ENCODE measurements around the gene AGXT.

DNA sequence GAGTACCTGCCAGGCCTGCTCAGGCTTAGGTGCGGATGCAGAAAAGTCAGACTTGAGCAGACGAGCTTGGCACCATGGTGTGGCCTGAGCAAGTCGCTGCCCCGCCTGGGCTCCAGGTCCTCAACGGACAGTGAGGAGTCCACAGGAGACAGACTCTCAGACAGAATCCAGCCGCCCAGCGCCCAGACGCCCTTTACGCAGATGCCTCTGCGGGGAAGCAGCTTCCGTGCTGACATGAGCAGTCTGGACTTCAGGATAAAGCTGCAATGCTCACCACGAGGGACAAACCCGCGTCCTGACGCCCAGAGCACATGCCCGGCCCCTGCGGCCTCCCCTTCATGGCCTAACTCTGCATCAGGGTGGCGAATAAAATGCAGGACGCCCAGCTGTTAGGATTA is 30.8 kb downstream of the AGXT start:
- TF ChIP-seq, protein P1, sequence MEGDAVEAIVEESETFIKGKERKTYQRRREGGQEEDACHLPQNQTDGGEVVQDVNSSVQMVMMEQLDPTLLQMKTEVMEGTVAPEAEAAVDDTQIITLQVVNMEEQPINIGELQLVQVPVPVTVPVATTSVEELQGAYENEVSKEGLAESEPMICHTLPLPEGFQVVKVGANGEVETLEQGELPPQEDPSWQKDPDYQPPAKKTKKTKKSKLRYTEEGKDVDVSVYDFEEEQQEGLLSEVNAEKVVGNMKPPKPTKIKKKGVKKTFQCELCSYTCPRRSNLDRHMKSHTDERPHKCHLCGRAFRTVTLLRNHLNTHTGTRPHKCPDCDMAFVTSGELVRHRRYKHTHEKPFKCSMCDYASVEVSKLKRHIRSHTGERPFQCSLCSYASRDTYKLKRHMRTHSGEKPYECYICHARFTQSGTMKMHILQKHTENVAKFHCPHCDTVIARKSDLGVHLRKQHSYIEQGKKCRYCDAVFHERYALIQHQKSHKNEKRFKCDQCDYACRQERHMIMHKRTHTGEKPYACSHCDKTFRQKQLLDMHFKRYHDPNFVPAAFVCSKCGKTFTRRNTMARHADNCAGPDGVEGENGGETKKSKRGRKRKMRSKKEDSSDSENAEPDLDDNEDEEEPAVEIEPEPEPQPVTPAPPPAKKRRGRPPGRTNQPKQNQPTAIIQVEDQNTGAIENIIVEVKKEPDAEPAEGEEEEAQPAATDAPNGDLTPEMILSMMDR (IDR thresholded peaks at IDR 0.05) = no peak
- no peak for TF ChIP-seq POLR2A (IDR thresholded peaks at IDR 0.05)

All from thyroid gland (tissue), 4 donors.